Ovary (tissue), 10 donors: ENCODE data around the gene APOBR. TPM values are rescaled to one million over a fixed set of nuclear protein-coding genes. Genes with fewer than 3 reads are reported as not detected.
"Not testable (repeated sequence)": the region's sequence is repeated elsewhere in the genome, so short reads cannot be mapped to it uniquely, and the experiment has no call there.

Source experiments
- DNase-seq, 5 donors: peaks; one replicate each; pipeline ENCODE4 v3.0.0-alpha.2; 2019 to 2020
- H3K27ac ChIP-seq, 2 donors: fragments of 200-600 bp; one replicate each; pipeline versions ENCODE4 v1.5.1 to v1.8.0; 2019 to 2022
- H3K27me3 ChIP-seq: fragments of 200-600 bp; one replicate; pipeline ENCODE4 v1.8.0; 2022
- H3K36me3 ChIP-seq: fragments of 200-600 bp; sonication (generic); one replicate; pipeline ENCODE4 v1.5.1; 2019
- H3K4me1 ChIP-seq: one replicate; pipeline ENCODE4 v1.8.1; 2013; ENCODE audit warnings: mild to moderate bottlenecking, moderate library complexity; ENCODE audit not compliant: insufficient read depth
- H3K4me3 ChIP-seq: fragments of 200-600 bp; sonication (generic); one replicate; pipeline ENCODE4 v1.5.1; 2017
- H3K9me3 ChIP-seq, 2 donors: fragments of 200-600 bp in 1 of 2; sonication (generic) in 1 of 2; one replicate each; pipeline versions ENCODE4 v1.5.1 to v1.8.1; 2013 to 2019; ENCODE audit warnings: mild to moderate bottlenecking in 1 of 2, moderate library complexity in 1 of 2
- EP300 ChIP-seq: sonication (generic); formaldehyde crosslinking; IDR thresholded peaks from one replicate; pipeline ENCODE4 v1.6.1; 2017; ENCODE audit warnings: antibody characterized with exemption
- POLR2A ChIP-seq: fragments of 450-650 bp; IDR thresholded peaks from one replicate; pipeline ENCODE4 v1.6.1; 2017; ENCODE audit warnings: antibody characterized with exemption, mild to moderate bottlenecking, moderate library complexity
- WGBS, 3 donors: extraction: QIAGEN DNeasy Blood & Tissue Kit in 1 of 3; methylation state at CpG; one replicate each; pipeline versions ENCODE4 v1.1.5 to v1.1.7; 2013 to 2017; 5-methylcytosine and 5-hydroxymethylcytosine counted together
- intact Hi-C, 4 donors: fragments of 100-400 bp; cut with DNase I; formaldehyde crosslinking; loops; one replicate each; pipeline versions ENCODE4 v1.11.0 to v1.15.1; 2022 to 2023
- long read RNA-seq, 3 donors: library from polyadenylated mRNA in 2 of 3; unstranded in 2 of 3; transcript quantifications; one replicate each; pipeline ENCODE4 v2.0.0 and lab custom pipeline, GENCODE V29; 2021 to 2026
- polyA plus RNA-seq, 2 donors: library from polyadenylated mRNA; stranded (reverse); fragments of 200-250 nt in 1 of 2; fragments of 350-450 nt in 1 of 2; fragmentation: Illumina TruSeq in 1 of 2; extraction: RNeasy Lipid Tissue Mini Kit (QIAGEN cat#74804) in 1 of 2; gene quantifications; one replicate each; pipeline ENCODE4 v1.2.3, GENCODE V29; 2013 to 2014
- total RNA-seq, 7 donors: library from RNA; depleted of rRNA in 2 of 7; stranded (reverse); fragments of >200 nt in 2 of 7; fragmentation: NEBNext Ultra II Directional in 3 of 7; extraction: Animal tissue kit (Norgen Biotek cat#: 25700) in 3 of 7; gene quantifications; one replicate each; pipeline versions ENCODE4 v1.1.0 to v1.2.4, GENCODE V29; 2016 to 2023
- TF ChIP-seq, protein P1 (sequence below), 3 donors: fragments of 450-650 bp in 2 of 3; fragments of 200-600 bp in 1 of 3; IDR thresholded peaks; one replicate each; pipeline versions ENCODE4 v1.5.1 to v1.8.0; 2016 to 2022; ENCODE audit warnings: antibody characterized with exemption in 3 of 3, mild to moderate bottlenecking in 1 of 3
- donor health status: DM: no; HTN: no; CAD: no; lungs with moderate emphysema.
- donor health status: DM: no; HTN: no; CAD: no.
- donor health status: Bipolar disorder and iron deficiency.
- donor health status: DM: yes; HTN: yes; CAD: no.
- donor health status: DM: no; HTN: no; CAD: no.
- donor health status: DM: yes; HTN: yes; CAD: no.

The APOBR gene
- total RNA-seq (1 to 10 TPM in 1 of 7 donors, under 1 TPM in 6; 0.18 to 1.4 (median 0.48) TPM), polyA plus RNA-seq (under 1 TPM; 0.18 to 0.65 TPM)
- long read RNA-seq, donor 1, partial matches to known transcripts, result 1 of 1 reads
- long read RNA-seq, donor 1, other reads (novel, unspliced or antisense), result 0 of 1 reads
- long read RNA-seq, donor 2, result 0 reads
- long read RNA-seq, donor 3, partial matches to known transcripts, result 1 of 1 reads
- long read RNA-seq, donor 3, other reads (novel, unspliced or antisense), result 0 of 1 reads

GRCh38 chr16:28494121-28494851, at the start of gene APOBR:
Gene APOBR (plus strand): TSS chr16:28494643. CDS start chr16:28494682, 39 bp downstream.
- no peaks in the 10 kb centered on the region for H3K36me3 ChIP-seq
- TF ChIP-seq, protein P1, sequence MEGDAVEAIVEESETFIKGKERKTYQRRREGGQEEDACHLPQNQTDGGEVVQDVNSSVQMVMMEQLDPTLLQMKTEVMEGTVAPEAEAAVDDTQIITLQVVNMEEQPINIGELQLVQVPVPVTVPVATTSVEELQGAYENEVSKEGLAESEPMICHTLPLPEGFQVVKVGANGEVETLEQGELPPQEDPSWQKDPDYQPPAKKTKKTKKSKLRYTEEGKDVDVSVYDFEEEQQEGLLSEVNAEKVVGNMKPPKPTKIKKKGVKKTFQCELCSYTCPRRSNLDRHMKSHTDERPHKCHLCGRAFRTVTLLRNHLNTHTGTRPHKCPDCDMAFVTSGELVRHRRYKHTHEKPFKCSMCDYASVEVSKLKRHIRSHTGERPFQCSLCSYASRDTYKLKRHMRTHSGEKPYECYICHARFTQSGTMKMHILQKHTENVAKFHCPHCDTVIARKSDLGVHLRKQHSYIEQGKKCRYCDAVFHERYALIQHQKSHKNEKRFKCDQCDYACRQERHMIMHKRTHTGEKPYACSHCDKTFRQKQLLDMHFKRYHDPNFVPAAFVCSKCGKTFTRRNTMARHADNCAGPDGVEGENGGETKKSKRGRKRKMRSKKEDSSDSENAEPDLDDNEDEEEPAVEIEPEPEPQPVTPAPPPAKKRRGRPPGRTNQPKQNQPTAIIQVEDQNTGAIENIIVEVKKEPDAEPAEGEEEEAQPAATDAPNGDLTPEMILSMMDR (IDR thresholded peaks at IDR 0.05), result no peak
- TF ChIP-seq EP300 (no peak), POLR2A (no peak)
- no peaks in the 10 kb centered on the region for H3K27me3 ChIP-seq
- WGBS, 3 donors, result 76 to 79% (median 76%) methylated on average over 12 of the region's 12 CpGs
- intact Hi-C loops, result loop anchor here in 3 of 4 donors (5.0 to 10.0 kb wide), 2 partner anchors 43 to 51 kb away; partner anchors contain the start of gene NUPR1 (in 1 of the 3)
- DNase-seq, result peak in 1 of 5 donors; percentile 18
- no peaks in the 10 kb centered on the region for H3K9me3 ChIP-seq
- no peak within 1 kb of the TSS for H3K27ac ChIP-seq
- H3K4me1 ChIP-seq, result peaks cover 2% of the 10 kb centered on the region
- no peak within 1 kb of the TSS for H3K4me3 ChIP-seq

DNA sequence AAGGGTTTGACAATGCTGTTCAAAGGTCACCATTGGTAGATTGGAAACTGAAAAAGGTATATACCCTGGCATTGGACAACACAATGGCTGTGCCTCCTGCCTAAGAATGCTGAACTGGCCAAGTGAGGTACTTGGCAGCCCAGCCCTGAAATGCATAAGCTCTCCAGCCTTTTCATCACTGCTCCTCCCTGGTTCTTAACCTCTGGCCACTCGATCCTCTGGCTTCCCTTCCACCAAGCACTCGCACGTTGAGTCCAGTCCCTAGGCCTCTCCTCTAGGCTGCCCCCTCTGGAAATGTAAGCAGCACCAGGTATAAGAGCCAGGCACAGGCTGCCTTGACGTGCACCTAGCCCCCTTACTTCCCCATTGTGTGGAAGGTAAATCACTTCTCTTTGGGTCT, 48.1 kb upstream of the APOBR start:
- DNase-seq, intact Hi-C loops, H3K4me3 ChIP-seq, H3K4me1 ChIP-seq, H3K9me3 ChIP-seq, H3K36me3 ChIP-seq, H3K27me3 ChIP-seq, H3K27ac ChIP-seq: not testable (repeated sequence)
- no CpG with 5 or more reads among the region's 4 CpGs for WGBS, 3 donors

GRCh38 chr16:28447081-28447480, 47.4 kb upstream of the APOBR start:
- H3K9me3 ChIP-seq, H3K36me3 ChIP-seq, H3K27ac ChIP-seq, DNase-seq, intact Hi-C loops, H3K4me3 ChIP-seq, H3K27me3 ChIP-seq, H3K4me1 ChIP-seq: not testable (repeated sequence)
- WGBS, 3 donors, result no CpG with 5 or more reads among the region's 6 CpGs

GRCh38 chr16:28473714-28474265, 20.7 kb upstream of the APOBR start:
- DNase-seq, result no peak
- Histone ChIP-seq H3K9me3 (no peaks in the 10 kb centered on the region), H3K36me3 (no peaks in the 10 kb centered on the region), H3K27ac (no peak overlapping the region), H3K27me3 (no peaks in the 10 kb centered on the region), H3K4me3 (no peak overlapping the region), H3K4me1 (no peaks in the 10 kb centered on the region)
- WGBS, 3 donors, result 89 to 90% (median 90%) methylated on average over 8 of the region's 8 CpGs
- TF ChIP-seq POLR2A, result no peak
- TF ChIP-seq, protein P1 (IDR thresholded peaks at IDR 0.05), result no peak
- no peak for TF ChIP-seq EP300
- intact Hi-C loops, result no loop called here

DNA sequence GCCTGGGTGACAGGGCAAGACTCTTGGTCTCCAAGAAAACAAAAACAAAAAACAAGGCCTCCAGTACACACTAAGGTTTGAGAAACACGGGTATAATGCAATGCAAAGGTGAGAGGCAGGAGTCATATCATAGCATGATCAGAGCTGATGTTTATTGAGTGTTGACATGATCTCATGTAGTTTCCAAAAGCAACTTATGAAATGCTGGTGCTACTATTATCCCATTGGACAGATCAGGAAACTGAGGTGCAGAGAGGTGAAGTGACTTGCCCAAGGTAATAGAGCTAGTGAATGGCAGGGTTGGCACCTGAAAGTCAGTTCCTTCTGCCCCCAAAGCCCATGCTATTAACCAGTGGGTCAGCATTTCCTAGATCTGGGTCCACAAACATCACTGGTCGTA, 19.2 kb upstream of the APOBR start:
- DNase-seq, result no peak
- intact Hi-C loops, result no loop called here

More for the DNA sequence above, 19.2 kb upstream of the APOBR start:
- Histone ChIP-seq H3K36me3 (no peaks in the 10 kb centered on the region), H3K27me3 (no peaks in the 10 kb centered on the region), H3K9me3 (no peaks in the 10 kb centered on the region), H3K4me3 (no peak overlapping the region), H3K4me1 (no peaks in the 10 kb centered on the region), H3K27ac (no peak overlapping the region)
- 88 to 89% (median 89%) methylated on average over 2 of the region's 2 CpGs for WGBS, 3 donors
- TF ChIP-seq EP300 (no peak), POLR2A (no peak)
- TF ChIP-seq, protein P1 (IDR thresholded peaks at IDR 0.05), result no peak
